Activated CD4-positive, alpha-beta T cell treated with anti-CD3 and anti-CD28 coated beads, Interleukin-2, amount 10 ng/mL, durations not matched to agents 7 days and 5 days (primary cell): ENCODE results near the gene BGN. TPM values are rescaled to one million over a fixed set of nuclear protein-coding genes. Genes with fewer than 3 reads are reported as not detected.

Experiments
- CTCF ChIA-PET: fragments of 350-600 bp; sonication (Branson Sonifier 250); formaldehyde crosslinking; loops from one replicate; lab custom pipeline; 2021; ENCODE audit warnings: antibody characterized with exemption; lab: Charles Lee
- POLR2A ChIA-PET: fragments of 350-600 bp; sonication (Branson Sonifier 250); formaldehyde crosslinking; loops from one replicate; lab custom pipeline; 2021; ENCODE audit warnings: antibody characterized with exemption; lab: Charles Lee
- DNase-seq: peaks from one replicate; pipeline ENCODE4 v3.0.0-alpha.2; 2020
- H3K27ac Mint-ChIP-seq: one replicate; pipeline ENCODE4 v1.8.0; 2021; ENCODE audit warnings: mild to moderate bottlenecking, moderate library complexity, mixed read lengths
- H3K27me3 Mint-ChIP-seq: one replicate; pipeline ENCODE4 v1.8.0; 2021; ENCODE audit warnings: mixed read lengths
- H3K36me3 Mint-ChIP-seq: one replicate; pipeline ENCODE4 v1.8.0; 2021; ENCODE audit warnings: low read depth, mixed read lengths
- H3K4me1 Mint-ChIP-seq: one replicate; pipeline ENCODE4 v1.8.0; 2021; ENCODE audit warnings: mixed read lengths
- H3K4me3 Mint-ChIP-seq: one replicate; pipeline ENCODE4 v1.8.0; 2021; ENCODE audit warnings: mild to moderate bottlenecking, moderate library complexity, mixed read lengths
- H3K9me3 Mint-ChIP-seq: one replicate; pipeline ENCODE4 v1.8.0; 2021; ENCODE audit warnings: mixed read lengths
- total RNA-seq, 2 experiments: library from RNA; stranded (reverse); gene quantifications; one replicate each; pipeline ENCODE4 v1.2.3, GENCODE V29; 2021

Gene BGN
- total RNA-seq, 2 experiments from 2014 or later, result not detected

GRCh38 chrX:153476666-153477363 is 18.0 kb upstream of the BGN start:
- POLR2A ChIA-PET, result no interaction called here
- CTCF ChIA-PET, result interaction anchor here (0.5 kb wide), 1 partner anchor 122 kb away, joined by 3 read pairs; no protein-coding TSS in a partner anchor
- H3K27ac Mint-ChIP-seq, result no peak overlapping the region

DNA sequence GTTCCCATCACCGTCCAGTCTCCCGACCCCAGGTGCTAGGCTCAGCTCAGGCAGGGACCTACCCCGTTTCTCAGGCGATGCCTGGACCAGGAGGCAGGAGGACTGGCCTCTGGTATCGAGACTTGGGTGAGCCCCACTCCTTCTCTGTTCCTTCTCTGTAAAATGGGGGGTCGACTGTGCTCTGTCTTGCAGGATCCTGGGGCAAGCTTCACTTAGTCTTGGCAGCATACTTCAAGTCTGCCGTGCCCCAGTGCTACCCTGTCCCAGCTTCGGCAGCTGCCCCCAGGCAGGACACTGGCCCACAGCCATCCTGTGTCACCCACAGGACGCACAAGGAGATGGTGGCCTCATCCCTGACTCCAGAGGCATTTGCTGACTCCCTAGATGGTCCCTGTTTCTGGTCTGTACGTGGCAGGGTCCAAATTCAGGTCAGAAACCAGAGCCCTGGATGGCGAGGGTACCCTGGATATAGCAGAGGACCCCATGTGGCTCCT is 17.4 kb upstream of the BGN start:
- Mint-ChIP-seq H3K4me3 (no peak overlapping the region), H3K27me3 (peaks cover 6% of the 10 kb centered on the region), H3K9me3 (no peaks in the 10 kb centered on the region), H3K36me3 (no peaks in the 10 kb centered on the region), H3K27ac (no peak overlapping the region), H3K4me1 (peaks cover 8% of the 10 kb centered on the region)
- no peak for DNase-seq
- POLR2A ChIA-PET, result no interaction called here
- CTCF ChIA-PET, result interaction anchor here (0.5 kb wide), 2 partner anchors 121 to 241 kb away, joined by 3 to 4 read pairs; no protein-coding TSS in a partner anchor

More at GRCh38 chrX:153476666-153477363, 18.0 kb upstream of the BGN start:
- H3K27me3 Mint-ChIP-seq, result peaks cover 6% of the 10 kb centered on the region
- no peak overlapping the region for H3K4me3 Mint-ChIP-seq
- no peak for DNase-seq
- H3K36me3 Mint-ChIP-seq, result no peaks in the 10 kb centered on the region
- peaks cover 8% of the 10 kb centered on the region for H3K4me1 Mint-ChIP-seq
- H3K9me3 Mint-ChIP-seq, result no peaks in the 10 kb centered on the region

GRCh38 chrX:153477901-153478300 is 16.9 kb upstream of the BGN start:
- Mint-ChIP-seq H3K4me1 (peaks cover 8% of the 10 kb centered on the region), H3K36me3 (no peaks in the 10 kb centered on the region), H3K4me3 (no peak overlapping the region), H3K27ac (no peak overlapping the region), H3K9me3 (no peaks in the 10 kb centered on the region), H3K27me3 (peaks cover 6% of the 10 kb centered on the region)
- ChIA-PET CTCF (interaction anchor here (0.5 kb wide), 1 partner anchor 240 kb away, joined by 4 read pairs; no protein-coding TSS in a partner anchor), POLR2A (no interaction called here)
- no peak for DNase-seq

GRCh38 chrX:153478746-153479145 is 16.0 kb upstream of the BGN start:
- no peak for DNase-seq
- Mint-ChIP-seq H3K27ac (no peak overlapping the region), H3K27me3 (peaks cover 6% of the 10 kb centered on the region), H3K9me3 (no peaks in the 10 kb centered on the region), H3K4me1 (peaks cover 8% of the 10 kb centered on the region), H3K36me3 (no peaks in the 10 kb centered on the region), H3K4me3 (no peak overlapping the region)
- ChIA-PET CTCF (interaction anchor here (1.5 kb wide), 1 partner anchor 8 kb away, joined by 6 read pairs; the partner anchor contains the start of gene HAUS7), POLR2A (no interaction called here)

GRCh38 chrX:153481043-153481442 is 13.7 kb upstream of the BGN start:
- H3K36me3 Mint-ChIP-seq, result no peaks in the 10 kb centered on the region
- peaks cover 2% of the 10 kb centered on the region for H3K27me3 Mint-ChIP-seq
- no peaks in the 10 kb centered on the region for H3K4me1 Mint-ChIP-seq
- ChIA-PET POLR2A (no interaction called here), CTCF (no interaction called here)
- H3K4me3 Mint-ChIP-seq, result no peak overlapping the region
- H3K9me3 Mint-ChIP-seq, result no peaks in the 10 kb centered on the region
- DNase-seq, result no peak
- H3K27ac Mint-ChIP-seq, result no peak overlapping the region

DNA sequence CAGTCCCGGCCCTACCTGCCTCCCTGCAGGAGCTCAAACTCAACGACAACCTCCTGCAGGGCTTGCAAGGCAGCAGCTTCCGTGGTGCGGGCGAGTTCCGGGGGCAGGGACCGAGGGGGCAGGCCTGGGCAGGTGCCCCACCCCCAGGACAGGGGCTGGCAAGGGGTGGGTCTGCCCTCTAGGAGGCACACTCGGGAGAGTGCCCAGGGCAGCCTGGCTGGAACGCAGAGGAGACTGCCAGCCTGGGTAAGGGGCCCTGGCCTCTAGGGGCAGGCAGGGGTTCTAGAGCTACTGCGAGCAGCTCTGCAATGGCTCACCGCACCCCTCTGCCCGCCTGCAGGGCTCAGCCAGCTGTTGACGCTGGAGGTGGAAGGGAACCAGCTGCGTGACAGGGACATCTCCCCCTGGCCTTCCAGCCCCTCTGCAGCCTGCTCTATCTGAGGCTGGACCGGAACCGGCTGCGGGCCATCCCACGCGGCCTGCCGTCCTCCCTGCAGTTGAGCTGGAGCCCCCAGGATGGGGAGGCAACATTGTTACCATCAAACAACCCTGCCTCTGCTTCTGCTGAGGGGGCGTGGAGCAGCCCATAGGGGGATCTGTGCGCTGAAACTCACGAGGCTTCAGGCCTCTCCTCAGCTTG is 12.3 kb upstream of the BGN start:
- CTCF ChIA-PET, result interaction anchor here (0.7 to 1.1 kb wide), 2 partner anchors 11 to 21 kb away, joined by 3 read pairs; no protein-coding TSS in a partner anchor

GRCh38 chrX:153485396-153486080 is 9.2 kb upstream of the BGN start:
- no peaks in the 10 kb centered on the region for H3K36me3 Mint-ChIP-seq
- H3K27ac Mint-ChIP-seq, result no peak overlapping the region
- no peaks in the 10 kb centered on the region for H3K4me1 Mint-ChIP-seq
- no peak for DNase-seq
- H3K27me3 Mint-ChIP-seq, result no peaks in the 10 kb centered on the region
- H3K9me3 Mint-ChIP-seq, result no peaks in the 10 kb centered on the region
- CTCF ChIA-PET, result no interaction called here
- POLR2A ChIA-PET, result no interaction called here
- H3K4me3 Mint-ChIP-seq, result no peak overlapping the region

More for the DNA sequence above, 12.3 kb upstream of the BGN start:
- Mint-ChIP-seq H3K36me3 (no peaks in the 10 kb centered on the region), H3K4me3 (no peak overlapping the region), H3K27me3 (no peaks in the 10 kb centered on the region), H3K27ac (no peak overlapping the region), H3K9me3 (no peaks in the 10 kb centered on the region), H3K4me1 (no peaks in the 10 kb centered on the region)
- POLR2A ChIA-PET, result no interaction called here
- no peak for DNase-seq

- H3K9me3 Mint-ChIP-seq, result no peaks in the 10 kb centered on the region
- ChIA-PET POLR2A (no interaction called here), CTCF (no interaction called here)
- no peaks in the 10 kb centered on the region for H3K36me3 Mint-ChIP-seq
- H3K27me3 Mint-ChIP-seq, result no peaks in the 10 kb centered on the region
- no peak overlapping the region for H3K4me3 Mint-ChIP-seq
- H3K4me1 Mint-ChIP-seq, result no peaks in the 10 kb centered on the region
- DNase-seq, result no peak
- no peak overlapping the region for H3K27ac Mint-ChIP-seq
Measured at GRCh38 chrX:153486171-153486570, 8.6 kb upstream of the BGN start.

DNA sequence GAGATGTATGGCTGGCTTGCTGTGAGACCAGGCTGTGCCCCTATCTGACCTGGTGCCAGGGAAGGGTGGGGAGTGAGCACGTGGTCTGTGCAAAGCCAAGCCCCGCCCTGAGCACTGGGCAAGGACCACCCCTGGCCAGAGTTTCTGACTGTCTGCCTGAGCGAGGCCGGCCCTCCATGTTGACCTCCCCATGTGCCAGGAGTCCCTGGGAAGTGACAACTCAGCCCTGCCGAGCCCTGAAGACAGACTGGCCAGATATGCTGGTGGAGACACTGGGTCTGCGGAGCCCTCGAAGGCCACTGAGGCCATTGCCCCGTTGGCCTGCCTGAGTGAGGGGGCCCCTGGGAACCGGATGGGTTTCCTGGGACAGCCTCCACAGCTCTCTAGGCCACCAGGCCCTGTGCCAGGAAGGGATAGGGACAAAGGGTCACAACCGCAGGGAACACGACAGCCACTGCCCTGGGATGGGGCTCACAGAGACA is 7.1 kb upstream of the BGN start:
- Mint-ChIP-seq H3K27me3 (no peaks in the 10 kb centered on the region), H3K4me1 (no peaks in the 10 kb centered on the region), H3K27ac (no peak overlapping the region), H3K9me3 (no peaks in the 10 kb centered on the region), H3K4me3 (no peak overlapping the region), H3K36me3 (no peaks in the 10 kb centered on the region)
- POLR2A ChIA-PET, result no interaction called here
- DNase-seq, result no peak
- CTCF ChIA-PET, result no interaction called here

- Mint-ChIP-seq H3K27me3 (no peaks in the 10 kb centered on the region), H3K4me3 (no peak overlapping the region), H3K36me3 (no peaks in the 10 kb centered on the region), H3K9me3 (no peaks in the 10 kb centered on the region), H3K4me1 (no peaks in the 10 kb centered on the region), H3K27ac (no peak overlapping the region)
- no peak for DNase-seq
- ChIA-PET POLR2A (no interaction called here), CTCF (no interaction called here)
Measured at GRCh38 chrX:153488231-153488914, 6.4 kb upstream of the BGN start.

DNA sequence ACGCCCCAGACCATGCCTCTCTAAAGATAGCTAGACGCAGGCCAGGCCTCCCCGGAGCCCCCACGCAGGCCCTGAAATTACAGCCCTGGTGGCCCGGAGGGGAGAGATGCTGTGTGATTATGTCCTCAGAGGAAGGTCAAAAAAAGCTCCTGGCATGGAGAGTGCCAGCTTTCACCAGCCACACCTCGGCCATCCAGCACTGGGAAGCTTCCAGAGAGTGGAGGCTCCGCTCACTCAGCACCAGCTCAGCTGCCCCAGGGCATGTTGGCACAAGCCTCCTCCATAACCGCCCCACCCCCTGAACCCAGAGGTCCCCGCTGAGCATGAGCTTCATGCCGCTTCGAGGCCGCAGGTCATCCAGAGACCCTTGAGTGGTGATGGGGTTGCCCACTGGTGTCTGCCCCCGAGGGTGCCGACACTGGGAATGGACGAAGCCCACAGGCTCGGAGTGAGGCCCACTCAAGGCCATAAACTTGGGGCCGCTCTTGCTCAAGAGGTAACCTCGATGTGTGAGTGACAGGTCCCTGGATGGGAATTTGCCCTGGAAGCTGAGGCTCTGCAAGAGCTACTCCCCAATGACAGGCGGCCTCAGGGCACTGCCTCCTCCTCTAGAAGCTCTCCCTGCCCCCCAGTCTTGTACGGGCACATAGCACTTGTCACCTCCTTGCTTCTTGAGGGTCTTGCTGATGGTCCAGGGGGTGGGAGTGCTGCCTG is 4.4 kb upstream of the BGN start:
- no peaks in the 10 kb centered on the region for H3K4me1 Mint-ChIP-seq
- POLR2A ChIA-PET, result no interaction called here
- peaks cover 2% of the 10 kb centered on the region for H3K27me3 Mint-ChIP-seq
- no peak for DNase-seq
- H3K27ac Mint-ChIP-seq, result no peak overlapping the region
- CTCF ChIA-PET, result interaction anchor here (0.9 to 1.8 kb wide), 4 partner anchors 17 to 458 kb away, joined by 3 to 6 read pairs (median 3); no protein-coding TSS in a partner anchor
- no peak overlapping the region for H3K4me3 Mint-ChIP-seq
- no peaks in the 10 kb centered on the region for H3K9me3 Mint-ChIP-seq
- no peaks in the 10 kb centered on the region for H3K36me3 Mint-ChIP-seq
